Tibial nerve (tissue), 4 donors: ENCODE data around the gene TICAM2. TPM values are rescaled to one million over a fixed set of nuclear protein-coding genes. Genes with fewer than 3 reads are reported as not detected.

Experiments used
- DNase-seq, 2 donors: peaks; one replicate each; pipeline ENCODE4 v3.0.0-alpha.2; 2019; ENCODE audit warnings: low spot score in 2 of 2
- H3K27ac ChIP-seq, 4 donors: fragments of 200-600 bp; sonication (generic) in 3 of 4; one replicate each; pipeline ENCODE4 v1.5.1; 2017 to 2019; ENCODE audit warnings: mild to moderate bottlenecking in 1 of 4
- H3K27me3 ChIP-seq, 2 donors: fragments of 200-600 bp; sonication (generic) in 1 of 2; one replicate each; pipeline versions ENCODE4 v1.5.1 to v1.6.0; 2017 to 2019
- H3K36me3 ChIP-seq, 3 donors: fragments of 200-600 bp; sonication (generic); one replicate each; pipeline ENCODE4 v1.5.1; 2018 to 2019
- H3K4me1 ChIP-seq, 4 donors: fragments of 200-600 bp; sonication (generic) in 3 of 4; one replicate each; pipeline ENCODE4 v1.5.1; 2017 to 2019
- H3K4me3 ChIP-seq, 4 donors: fragments of 200-600 bp; sonication (generic) in 3 of 4; one replicate each; pipeline ENCODE4 v1.5.1; 2017 to 2019; ENCODE audit warnings: mild to moderate bottlenecking in 1 of 4, moderate library complexity in 1 of 4
- H3K9me3 ChIP-seq, 4 donors: fragments of 200-600 bp; sonication (generic) in 3 of 4; one replicate each; pipeline ENCODE4 v1.5.1; 2017 to 2019
- EP300 ChIP-seq, 2 donors: sonication (generic); formaldehyde crosslinking; IDR thresholded peaks; one replicate each; pipeline ENCODE4 v1.6.1; 2017; ENCODE audit warnings: antibody characterized with exemption in 2 of 2, mild to moderate bottlenecking in 1 of 2
- POLR2A ChIP-seq, 2 donors: fragments of 450-650 bp; IDR thresholded peaks; one replicate each; pipeline ENCODE4 v1.6.1; 2017; ENCODE audit warnings: antibody characterized with exemption in 2 of 2, mild to moderate bottlenecking in 2 of 2, moderate library complexity in 2 of 2
- WGBS, 2 donors: methylation state at CpG; one replicate each; pipeline ENCODE4 v1.1.5; 2018; 5-methylcytosine and 5-hydroxymethylcytosine counted together
- total RNA-seq, 4 donors: library from RNA; depleted of rRNA; stranded (reverse); fragments of >200 nt; gene quantifications; one replicate each; pipeline ENCODE4 v1.1.0, GENCODE V29; 2016
- TF ChIP-seq, protein P1 (sequence below), 5 experiments: fragments of 200-600 bp in 3 of 5; fragments of 450-650 bp in 2 of 5; sonication (generic) in 3 of 5; IDR thresholded peaks; one replicate each; pipeline ENCODE4 v1.5.1; 2016 to 2019; ENCODE audit warnings: antibody characterized with exemption in 5 of 5, mild to moderate bottlenecking in 3 of 5, moderate library complexity in 2 of 5

The TICAM2 gene
- total RNA-seq, 4 donors from 2014 or later, result 1.0 to 2.8 (median 1.8) TPM

DNA sequence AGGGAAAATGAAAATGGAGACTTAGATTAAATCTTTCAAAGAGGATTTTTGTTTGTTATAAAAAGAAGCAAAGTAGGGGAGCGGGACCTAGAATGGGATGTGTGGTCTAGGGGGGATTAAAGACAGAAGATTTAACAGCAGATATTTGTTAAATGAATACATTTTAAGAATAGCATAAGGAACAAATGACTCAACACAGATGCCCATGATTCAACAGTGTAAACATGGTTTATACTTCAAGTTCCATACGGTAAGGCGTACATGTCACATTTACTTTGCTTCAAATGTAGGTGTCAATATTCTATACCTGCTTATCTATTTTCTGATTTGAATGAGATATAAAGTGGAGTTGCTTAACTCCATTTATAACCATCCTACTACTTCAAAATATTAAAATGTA lies 1.5 kb downstream of the TICAM2 start:
- H3K4me3 ChIP-seq, result peak overlapping the region in 1 of 4 donors; percentile 84
- H3K4me1 ChIP-seq, result peaks cover 0 to 40% (median 20%) of the 10 kb centered on the region in 4 donors
- 92% methylated on average over 3 of the region's 3 CpGs for WGBS, 2 donors
- peak overlapping the region in 2 of 4 donors; percentile 18 to 39 for H3K27ac ChIP-seq
- H3K9me3 ChIP-seq, result no peaks in the 10 kb centered on the region
- no peaks in the 10 kb centered on the region for H3K27me3 ChIP-seq
- no peak for DNase-seq
- TF ChIP-seq, protein P1, sequence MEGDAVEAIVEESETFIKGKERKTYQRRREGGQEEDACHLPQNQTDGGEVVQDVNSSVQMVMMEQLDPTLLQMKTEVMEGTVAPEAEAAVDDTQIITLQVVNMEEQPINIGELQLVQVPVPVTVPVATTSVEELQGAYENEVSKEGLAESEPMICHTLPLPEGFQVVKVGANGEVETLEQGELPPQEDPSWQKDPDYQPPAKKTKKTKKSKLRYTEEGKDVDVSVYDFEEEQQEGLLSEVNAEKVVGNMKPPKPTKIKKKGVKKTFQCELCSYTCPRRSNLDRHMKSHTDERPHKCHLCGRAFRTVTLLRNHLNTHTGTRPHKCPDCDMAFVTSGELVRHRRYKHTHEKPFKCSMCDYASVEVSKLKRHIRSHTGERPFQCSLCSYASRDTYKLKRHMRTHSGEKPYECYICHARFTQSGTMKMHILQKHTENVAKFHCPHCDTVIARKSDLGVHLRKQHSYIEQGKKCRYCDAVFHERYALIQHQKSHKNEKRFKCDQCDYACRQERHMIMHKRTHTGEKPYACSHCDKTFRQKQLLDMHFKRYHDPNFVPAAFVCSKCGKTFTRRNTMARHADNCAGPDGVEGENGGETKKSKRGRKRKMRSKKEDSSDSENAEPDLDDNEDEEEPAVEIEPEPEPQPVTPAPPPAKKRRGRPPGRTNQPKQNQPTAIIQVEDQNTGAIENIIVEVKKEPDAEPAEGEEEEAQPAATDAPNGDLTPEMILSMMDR (IDR thresholded peaks at IDR 0.05), result no peak
- TF ChIP-seq POLR2A (IDR thresholded peaks at IDR 0.05) (no peak), EP300 (IDR thresholded peaks at IDR 0.05) (no peak)
- no peaks in the 10 kb centered on the region for H3K36me3 ChIP-seq

DNA sequence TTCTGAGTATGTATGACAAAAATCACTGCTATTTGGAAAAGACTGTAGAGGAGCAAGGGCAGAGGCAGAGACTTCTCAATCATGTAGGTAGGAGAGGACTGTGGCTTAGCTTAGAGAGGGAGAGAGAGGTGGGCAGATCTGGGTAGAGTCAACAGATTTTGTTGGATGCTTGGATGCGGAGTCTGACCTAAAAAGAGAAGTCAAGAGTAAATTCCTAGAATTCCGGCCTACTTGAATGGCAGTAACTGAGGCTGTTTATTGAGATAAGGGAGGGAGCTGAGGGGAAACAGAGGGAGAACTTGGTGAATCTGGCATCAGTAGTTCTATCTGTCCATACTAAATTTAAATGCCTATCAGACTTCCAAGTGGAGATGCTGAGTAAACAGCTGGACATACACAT lies 2.4 kb downstream of the TICAM2 start:
- H3K27ac ChIP-seq, result peak overlapping the region in 2 of 4 donors; percentile 39 to 79
- no peak for DNase-seq
- H3K36me3 ChIP-seq, result no peaks in the 10 kb centered on the region
- WGBS, 2 donors, result 43 to 50% methylated on average over 2 of the region's 2 CpGs
- TF ChIP-seq POLR2A (IDR thresholded peaks at IDR 0.05), result no peak
- no peak for TF ChIP-seq EP300 (IDR thresholded peaks at IDR 0.05)
- TF ChIP-seq, protein P1 (IDR thresholded peaks at IDR 0.05), result no peak
- H3K27me3 ChIP-seq, result no peaks in the 10 kb centered on the region
- H3K9me3 ChIP-seq, result no peaks in the 10 kb centered on the region
- peaks cover 0 to 40% (median 20%) of the 10 kb centered on the region in 4 donors for H3K4me1 ChIP-seq
- no peak overlapping the region for H3K4me3 ChIP-seq

DNA sequence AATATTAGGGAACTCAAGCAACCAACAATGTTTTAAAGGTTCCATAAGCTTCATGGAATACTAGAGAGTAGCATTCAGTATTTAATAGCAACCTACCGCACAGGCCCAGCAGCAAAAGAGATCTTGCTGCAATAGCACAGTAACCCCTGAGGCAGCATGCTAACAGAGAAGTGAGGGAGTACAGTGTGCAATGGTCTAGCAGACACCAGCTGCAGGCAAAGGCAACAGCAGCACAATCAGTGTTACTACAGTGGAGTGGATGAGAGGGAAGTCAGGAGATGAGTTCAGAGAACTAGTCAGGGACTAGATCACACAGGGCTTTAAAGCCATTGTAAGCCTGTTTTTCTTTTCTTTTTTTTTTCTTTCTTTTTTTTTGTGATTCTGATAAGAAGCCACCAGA lies 2.8 kb downstream of the TICAM2 start:
- WGBS, 2 donors, result 26 to 56% methylated on average over 1 of the region's 1 CpG
- H3K36me3 ChIP-seq, result no peaks in the 10 kb centered on the region
- no peaks in the 10 kb centered on the region for H3K9me3 ChIP-seq
- H3K4me3 ChIP-seq, result no peak overlapping the region
- TF ChIP-seq, protein P1 (IDR thresholded peaks at IDR 0.05), result no peak
- TF ChIP-seq EP300 (IDR thresholded peaks at IDR 0.05) (peak in 1 of 2 donors; percentile 9), POLR2A (IDR thresholded peaks at IDR 0.05) (no peak)
- H3K27me3 ChIP-seq, result no peaks in the 10 kb centered on the region
- H3K27ac ChIP-seq, result peak overlapping the region in 2 of 4 donors; percentile 39 to 79
- peaks cover 0 to 40% (median 20%) of the 10 kb centered on the region in 4 donors for H3K4me1 ChIP-seq
- DNase-seq, result no peak

GRCh38 chr5:115594128-115595047 lies 7.9 kb downstream of the TICAM2 start:
- 61 to 64% methylated on average over 2 of the region's 2 CpGs for WGBS, 2 donors
- Histone ChIP-seq H3K4me3 (no peak overlapping the region), H3K4me1 (peaks cover 0 to 10% (median 2%) of the 10 kb centered on the region in 4 donors), H3K27ac (no peak overlapping the region), H3K9me3 (no peaks in the 10 kb centered on the region), H3K27me3 (no peaks in the 10 kb centered on the region), H3K36me3 (no peaks in the 10 kb centered on the region)
- DNase-seq, result no peak
- no peak for TF ChIP-seq POLR2A (IDR thresholded peaks at IDR 0.05)
- TF ChIP-seq, protein P1 (IDR thresholded peaks at IDR 0.05), result no peak
- no peak for TF ChIP-seq EP300 (IDR thresholded peaks at IDR 0.05)

GRCh38 chr5:115589043-115589442 lies 13.2 kb downstream of the TICAM2 start:
- Histone ChIP-seq H3K9me3 (no peaks in the 10 kb centered on the region), H3K4me3 (no peak overlapping the region), H3K27me3 (no peaks in the 10 kb centered on the region), H3K36me3 (no peaks in the 10 kb centered on the region), H3K4me1 (peaks cover 0 to 4% (median 0%) of the 10 kb centered on the region in 4 donors), H3K27ac (no peak overlapping the region)
- DNase-seq, result no peak
- 82 to 88% methylated on average over 3 of the region's 3 CpGs for WGBS, 2 donors
- TF ChIP-seq EP300 (IDR thresholded peaks at IDR 0.05), result no peak
- no peak for TF ChIP-seq POLR2A (IDR thresholded peaks at IDR 0.05)
- TF ChIP-seq, protein P1 (IDR thresholded peaks at IDR 0.05), result no peak
